Upper lobe of left lung (tissue), 4 donors: ENCODE data around the gene ZSCAN32.

Source experiments
- CTCF ChIP-seq, 6 experiments: fragments of 450-650 bp in 4 of 6; fragments of 200-600 bp in 2 of 6; sonication (generic) in 2 of 6; IDR thresholded peaks; one replicate each; pipeline ENCODE4 v1.5.1; 2016 to 2019; ENCODE audit warnings: antibody characterized with exemption in 6 of 6
- EP300 ChIP-seq, 4 donors: sonication (generic); formaldehyde crosslinking; IDR thresholded peaks; one replicate each; pipeline ENCODE4 v1.5.1; 2017; ENCODE audit warnings: antibody characterized with exemption in 4 of 4, control low read depth in 2 of 4
- POLR2A ChIP-seq, 4 donors: fragments of 450-650 bp; IDR thresholded peaks; one replicate each; pipeline ENCODE4 v1.5.1; 2016 to 2017; ENCODE audit warnings: antibody characterized with exemption in 4 of 4, mild to moderate bottlenecking in 2 of 4
- POLR2AphosphoS5 ChIP-seq, 2 donors: sonication (generic); formaldehyde crosslinking; IDR thresholded peaks; one replicate each; pipeline ENCODE4 v1.5.1; 2017; ENCODE audit warnings: antibody characterized with exemption in 2 of 2

GRCh38 chr16:3389663-3390338, 11.0 kb downstream of the ZSCAN32 start:
- TF ChIP-seq POLR2AphosphoS5 (IDR thresholded peaks at IDR 0.05): no peak
- no peak for TF ChIP-seq CTCF (IDR thresholded peaks at IDR 0.05)
- TF ChIP-seq POLR2A (IDR thresholded peaks at IDR 0.05): no peak
- TF ChIP-seq EP300 (IDR thresholded peaks at IDR 0.05): no peak
